GM19025 (cell line): ENCODE data around the gene CHN2.

Experiments
- ATAC-seq: cut with Tn5 transposase; IDR thresholded peaks from one replicate; pipeline ENCODE4 v1.9.1; 2021; ENCODE audit warnings: mild to moderate bottlenecking, low read depth, moderate library complexity; ENCODE audit not compliant: unreplicated experiment

CHN2 gene

GRCh38 chr7:29381206-29382094, 186.9 kb downstream of the CHN2 start:
- no peak for ATAC-seq

GRCh38 chr7:29384277-29384676, 189.7 kb downstream of the CHN2 start:
- ATAC-seq, result no peak

- ATAC-seq, result no peak
Observed at GRCh38 chr7:29385214-29385814, 190.7 kb downstream of the CHN2 start.

- ATAC-seq, result no peak
Observed at GRCh38 chr7:29386196-29386765, 191.7 kb downstream of the CHN2 start.

- no peak for ATAC-seq
Observed at GRCh38 chr7:29391262-29391661, 196.7 kb downstream of the CHN2 start.

- no peak for ATAC-seq
Observed at GRCh38 chr7:29394321-29394720, 199.7 kb downstream of the CHN2 start.

GRCh38 chr7:29396563-29396962, 202.0 kb downstream of the CHN2 start:
- ATAC-seq, result no peak

- no peak for ATAC-seq
Observed at GRCh38 chr7:29397398-29397797, 202.8 kb downstream of the CHN2 start.

- no peak for ATAC-seq
Observed at GRCh38 chr7:29398011-29398410, 203.4 kb downstream of the CHN2 start.

- ATAC-seq, result no peak
Observed at GRCh38 chr7:29400437-29400836, 205.9 kb downstream of the CHN2 start.

GRCh38 chr7:29401769-29402168, 207.2 kb downstream of the CHN2 start:
- no peak for ATAC-seq

GRCh38 chr7:29405891-29406290, 211.3 kb downstream of the CHN2 start:
- no peak for ATAC-seq

- ATAC-seq, result no peak
Observed at GRCh38 chr7:29406366-29406765, 211.8 kb downstream of the CHN2 start.

GRCh38 chr7:29408841-29409243, 214.3 kb downstream of the CHN2 start:
- ATAC-seq, result no peak

GRCh38 chr7:29410996-29411395, 216.4 kb downstream of the CHN2 start:
- no peak for ATAC-seq

GRCh38 chr7:29412912-29413311, 218.3 kb downstream of the CHN2 start:
- ATAC-seq, result no peak

- no peak for ATAC-seq
Observed at GRCh38 chr7:29413626-29414136, 219.1 kb downstream of the CHN2 start.

GRCh38 chr7:29414216-29414615, 219.6 kb downstream of the CHN2 start:
- no peak for ATAC-seq

GRCh38 chr7:29415215-29415614, 220.6 kb downstream of the CHN2 start:
- ATAC-seq, result no peak

- no peak for ATAC-seq
Observed at GRCh38 chr7:29416276-29416937, 221.8 kb downstream of the CHN2 start.

- no peak for ATAC-seq
Observed at GRCh38 chr7:29416938-29417305, 222.3 kb downstream of the CHN2 start.
